Common myeloid progenitor, CD34-positive (primary cell): ENCODE data around the gene SOX14.

Source experiments
- CTCF ChIA-PET: fragments of 350-600 bp; sonication (Branson Sonifier 250); formaldehyde crosslinking; loops from one replicate; lab custom pipeline; 2021; ENCODE audit warnings: antibody characterized with exemption; lab: Charles Lee
- POLR2A ChIA-PET: fragments of 350-600 bp; sonication (Branson Sonifier 250); formaldehyde crosslinking; loops from one replicate; lab custom pipeline; 2021; ENCODE audit warnings: antibody characterized with exemption; lab: Charles Lee
- DNase-seq, 3 donors: peaks; one replicate each; pipeline versions ENCODE4 v3.0.0 to v3.0.0-alpha.2; 2013
- H3K27ac ChIP-seq, 2 experiments: 1 replicate in 1 of 2; 2 replicates in 1 of 2; pipeline ENCODE4 v1.7.0; 2013; ENCODE audit warnings: inconsistent platforms in 2 of 2, low read length in 2 of 2, mild to moderate bottlenecking in 2 of 2, low read depth in 1 of 2, moderate library complexity in 1 of 2; ENCODE audit not compliant: severe bottlenecking in 2 of 2, insufficient read depth in 1 of 2, poor library complexity in 1 of 2
- H3K27me3 ChIP-seq, 5 experiments: replicated peaks in 2 of 5; 1 replicate in 3 of 5; 2 replicates in 2 of 5; pipeline versions ENCODE4 v1.6.1 to v1.7.0; 2013; ENCODE audit warnings: low read length in 4 of 5, mild to moderate bottlenecking in 2 of 5, moderate library complexity in 2 of 5, inconsistent platforms in 1 of 5; ENCODE audit not compliant: insufficient read depth in 5 of 5, control insufficient read depth in 4 of 5
- H3K36me3 ChIP-seq, 4 experiments: 1 replicate in 2 of 4; 2 replicates in 2 of 4; pipeline versions ENCODE4 v1.6.1 to v1.7.0; 2013; ENCODE audit warnings: low read length in 3 of 4, control low read depth in 1 of 4, mild to moderate bottlenecking in 1 of 4; ENCODE audit not compliant: control insufficient read depth in 4 of 4, insufficient read depth in 4 of 4
- H3K4me1 ChIP-seq, 4 experiments: 1 replicate in 3 of 4; 2 replicates in 1 of 4; pipeline versions ENCODE4 v1.6.1 to v1.7.1; 2013; ENCODE audit warnings: low read length in 3 of 4, mild to moderate bottlenecking in 3 of 4, control low read depth in 1 of 4, inconsistent platforms in 1 of 4, moderate library complexity in 1 of 4; ENCODE audit not compliant: control insufficient read depth in 4 of 4, insufficient read depth in 4 of 4; ENCODE audit errors: control extremely low read depth in 1 of 4
- H3K4me3 ChIP-seq, 7 experiments: 1 replicate in 4 of 7; 2 replicates in 3 of 7; pipeline versions ENCODE4 v1.5.1 to v1.7.0; 2013; ENCODE audit warnings: mild to moderate bottlenecking in 7 of 7, low read length in 6 of 7, moderate library complexity in 6 of 7, inconsistent platforms in 2 of 7, low read depth in 2 of 7, control low read depth in 1 of 7; ENCODE audit not compliant: insufficient read depth in 4 of 7, control insufficient read depth in 1 of 7; ENCODE audit errors: extremely low read depth in 1 of 7
- H3K9me3 ChIP-seq, 5 experiments: 1 replicate in 4 of 5; 2 replicates in 1 of 5; pipeline versions ENCODE4 v1.6.1 to v1.7.1; 2013; ENCODE audit warnings: low read length in 4 of 5, mild to moderate bottlenecking in 2 of 5, inconsistent platforms in 1 of 5, low read depth in 1 of 5, moderate library complexity in 1 of 5; ENCODE audit not compliant: control insufficient read depth in 4 of 5, insufficient read depth in 2 of 5; ENCODE audit errors: control extremely low read depth in 1 of 5
- WGBS: methylation state at CpG from one replicate; pipeline ENCODE4 v1.1.5; 2013; ENCODE audit not compliant: insufficient coverage; 5-methylcytosine and 5-hydroxymethylcytosine counted together

SOX14 gene

DNA sequence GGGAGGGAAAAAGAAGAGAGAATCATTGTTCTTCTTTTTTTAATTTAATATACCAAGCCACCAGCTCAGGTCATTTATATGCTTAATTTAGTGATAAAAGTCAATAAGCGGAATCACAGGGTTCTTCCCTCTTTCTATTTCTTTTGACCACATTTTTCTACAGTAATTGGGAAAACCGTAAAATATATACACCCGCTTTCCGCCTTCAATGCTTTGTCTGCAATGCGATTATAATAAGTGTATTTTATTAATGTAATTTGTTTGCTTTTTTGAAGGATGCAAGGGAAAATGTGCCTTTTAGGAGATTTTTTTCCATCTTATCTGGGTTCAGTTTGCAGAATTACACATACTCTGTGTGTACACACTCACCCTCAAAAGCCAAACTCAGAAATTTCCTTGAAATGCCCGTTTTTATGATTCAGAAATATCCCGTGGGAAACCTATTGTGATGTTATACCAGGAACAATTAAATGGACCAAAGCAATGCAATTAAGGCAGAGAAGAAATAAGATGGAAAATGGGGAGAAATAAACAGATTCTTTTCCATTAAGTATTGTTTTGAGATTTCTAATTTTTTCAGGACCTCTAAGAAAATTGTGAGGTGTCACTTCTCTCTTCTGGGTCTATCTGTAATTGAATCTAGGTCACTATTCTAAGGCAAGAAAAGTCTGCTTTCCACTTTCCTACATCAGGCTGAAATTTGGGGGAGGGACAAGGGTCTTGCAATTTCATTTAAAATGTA, 8.3 kb downstream of the SOX14 start:
- ChIA-PET POLR2A (no interaction called here), CTCF (no interaction called here)
- peak overlapping the region in 2 of 7 experiments; percentile 43 to 53 for H3K4me3 ChIP-seq
- no peaks in the 10 kb centered on the region for H3K36me3 ChIP-seq
- 8% methylated on average over 2 of the region's 7 CpGs for WGBS
- peaks cover 22 to 98% (median 70%) of the 10 kb centered on the region in 5 experiments for H3K27me3 ChIP-seq
- no peak for DNase-seq
- no peaks in the 10 kb centered on the region for H3K9me3 ChIP-seq
- H3K27ac ChIP-seq, result no peak overlapping the region
- H3K4me1 ChIP-seq, result peaks cover 0 to 40% (median 26%) of the 10 kb centered on the region in 4 experiments

DNA sequence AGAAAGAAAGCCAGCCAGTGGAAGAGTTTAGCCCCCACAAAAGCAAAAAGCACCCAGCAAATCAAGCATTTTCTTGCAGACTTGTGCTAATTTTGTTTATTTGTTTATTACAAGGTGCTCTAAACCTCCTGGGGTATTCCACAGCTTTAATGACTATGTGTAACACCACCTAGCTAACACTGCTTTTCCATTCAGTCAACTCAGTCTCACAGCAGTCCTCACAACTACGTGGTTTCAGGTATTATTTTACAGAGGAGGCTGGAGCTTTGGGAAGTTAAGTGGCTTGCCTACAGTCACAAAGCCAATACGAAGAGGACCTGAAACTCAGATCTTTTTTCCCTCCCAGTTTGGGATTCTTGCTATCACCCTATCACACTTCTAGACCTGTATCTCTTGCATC, 14.8 kb downstream of the SOX14 start:
- no peak overlapping the region for H3K4me3 ChIP-seq
- no peaks in the 10 kb centered on the region for H3K9me3 ChIP-seq
- H3K27me3 ChIP-seq, result peaks cover 8 to 62% (median 25%) of the 10 kb centered on the region in 5 experiments
- H3K4me1 ChIP-seq, result no peaks in the 10 kb centered on the region
- POLR2A ChIA-PET, result no interaction called here
- H3K27ac ChIP-seq, result no peak overlapping the region
- no peaks in the 10 kb centered on the region for H3K36me3 ChIP-seq
- no peak for DNase-seq
- CTCF ChIA-PET, result no interaction called here
- 18% methylated on average over 2 of the region's 2 CpGs for WGBS

DNA sequence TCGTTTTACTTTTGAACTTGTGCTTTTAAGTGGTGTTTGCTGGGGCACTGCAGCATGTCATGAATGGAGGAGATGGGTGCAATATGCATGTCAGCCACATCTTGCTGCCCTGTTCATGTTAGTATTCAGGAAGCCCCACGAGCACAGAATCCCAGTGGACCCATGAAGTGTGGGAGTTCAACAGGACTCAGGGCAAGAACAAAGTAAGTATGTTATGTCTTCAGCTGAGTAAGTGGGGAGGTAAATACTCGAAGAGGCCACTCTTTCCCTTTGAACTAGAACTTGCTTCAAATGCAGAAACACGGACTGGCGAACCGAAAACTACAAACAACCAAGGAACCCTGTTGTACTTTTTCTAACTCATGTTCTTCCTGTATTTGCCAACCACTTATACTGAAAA, 23.4 kb downstream of the SOX14 start:
- peaks cover 0 to 30% (median 6%) of the 10 kb centered on the region in 5 experiments for H3K27me3 ChIP-seq
- H3K9me3 ChIP-seq, result peaks cover 0 to under 1% (median 0%) of the 10 kb centered on the region in 5 experiments
- no peak overlapping the region for H3K4me3 ChIP-seq
- no peaks in the 10 kb centered on the region for H3K4me1 ChIP-seq
- CTCF ChIA-PET, result no interaction called here
- no peak overlapping the region for H3K27ac ChIP-seq
- 100% methylated on average over 1 of the region's 6 CpGs for WGBS
- DNase-seq, result no peak
- H3K36me3 ChIP-seq, result no peaks in the 10 kb centered on the region
- POLR2A ChIA-PET, result no interaction called here

DNA sequence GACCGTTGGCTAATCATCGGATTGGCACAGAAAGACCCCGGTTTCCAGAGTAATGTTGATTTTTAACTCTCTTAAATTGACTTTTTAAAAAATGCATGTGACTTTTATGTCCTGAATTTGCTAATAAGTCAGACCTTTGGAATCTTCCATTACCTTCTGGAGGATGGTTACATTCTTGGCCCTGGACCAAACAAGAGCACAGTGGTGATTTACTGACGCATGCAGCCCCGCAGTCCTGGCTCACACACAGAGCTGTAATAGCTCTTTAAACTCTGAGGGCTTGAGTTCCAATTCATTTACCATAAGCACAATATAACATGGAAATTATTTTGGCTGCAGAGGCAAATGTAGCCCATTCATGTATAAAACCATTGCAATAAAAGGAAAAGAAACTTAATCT, 25.1 kb downstream of the SOX14 start:
- 93% methylated on average over 3 of the region's 5 CpGs for WGBS
- CTCF ChIA-PET, result no interaction called here
- Histone ChIP-seq H3K27ac (no peak overlapping the region), H3K4me1 (no peaks in the 10 kb centered on the region), H3K4me3 (no peak overlapping the region), H3K9me3 (peaks cover 0 to 3% (median 0%) of the 10 kb centered on the region in 5 experiments), H3K36me3 (no peaks in the 10 kb centered on the region), H3K27me3 (peaks cover 0 to 29% (median 6%) of the 10 kb centered on the region in 5 experiments)
- POLR2A ChIA-PET, result no interaction called here
- no peak for DNase-seq

DNA sequence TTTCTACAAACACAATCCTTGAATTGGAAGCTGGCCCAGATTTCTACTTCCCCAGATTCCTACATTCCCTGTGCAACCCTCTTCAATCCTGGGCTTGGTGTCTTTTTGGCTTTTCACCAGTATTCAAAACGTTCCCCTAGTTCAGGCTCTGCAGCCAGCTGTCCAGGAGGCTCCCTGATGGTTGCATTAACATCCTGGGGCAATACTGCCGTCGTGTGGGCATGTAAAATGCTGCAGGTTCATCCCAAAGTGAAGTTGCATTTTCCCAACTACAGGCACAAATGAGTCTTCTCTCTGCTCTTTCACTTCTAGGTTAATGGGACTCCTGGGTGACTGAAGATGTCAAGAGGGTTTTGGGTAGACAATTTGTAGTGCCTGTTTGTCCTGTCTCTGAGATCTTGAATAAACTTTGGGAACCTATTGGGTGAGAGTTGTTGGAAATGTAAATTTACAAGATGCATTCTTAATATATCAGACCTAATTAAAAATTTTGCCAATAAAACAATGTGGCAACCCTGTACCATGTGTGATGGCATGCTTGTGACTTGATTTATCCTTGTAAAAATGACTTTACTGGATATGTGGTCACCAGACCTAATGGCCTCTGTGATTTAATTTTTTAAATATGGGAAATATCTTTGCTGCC, 28.6 kb downstream of the SOX14 start:
- Histone ChIP-seq H3K4me3 (no peak overlapping the region), H3K9me3 (peaks cover 0 to 3% (median 0%) of the 10 kb centered on the region in 5 experiments), H3K4me1 (no peaks in the 10 kb centered on the region), H3K36me3 (no peaks in the 10 kb centered on the region), H3K27ac (no peak overlapping the region), H3K27me3 (peaks cover 0 to 14% (median 2%) of the 10 kb centered on the region in 5 experiments)
- 11% methylated on average over 3 of the region's 3 CpGs for WGBS
- ChIA-PET POLR2A (no interaction called here), CTCF (no interaction called here)
- DNase-seq, result peak; percentile 12 to 61 (median 24)

DNA sequence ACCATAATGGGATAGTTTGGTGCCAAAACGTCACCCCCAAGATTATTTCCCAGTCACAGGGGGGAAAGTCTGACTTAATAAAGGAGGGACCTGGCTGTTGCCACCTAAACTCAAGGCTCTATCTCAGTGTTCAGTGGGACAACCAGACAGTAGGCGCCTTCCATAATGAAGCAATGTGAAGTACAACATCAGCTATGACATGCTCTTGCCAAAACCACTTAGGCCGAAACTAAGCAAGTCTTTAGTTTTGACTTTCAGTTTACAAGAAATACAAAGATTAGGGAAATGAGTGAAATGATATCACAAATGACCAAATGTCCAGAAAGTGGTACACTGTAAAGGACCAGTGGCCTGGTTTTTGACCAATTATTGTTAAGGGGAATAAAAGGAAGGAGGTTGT, 32.9 kb downstream of the SOX14 start:
- Histone ChIP-seq H3K27ac (no peak overlapping the region), H3K4me1 (no peaks in the 10 kb centered on the region), H3K36me3 (no peaks in the 10 kb centered on the region), H3K4me3 (no peak overlapping the region), H3K9me3 (peaks cover 0 to 3% (median 0%) of the 10 kb centered on the region in 5 experiments), H3K27me3 (peaks cover 0 to 9% (median 2%) of the 10 kb centered on the region in 5 experiments)
- ChIA-PET CTCF (interaction anchor here (1.1 kb wide), 1 partner anchor 13 kb away, joined by 3 read pairs; no protein-coding TSS in a partner anchor), POLR2A (no interaction called here)
- no peak for DNase-seq
- WGBS, result 100% methylated on average over 3 of the region's 3 CpGs

DNA sequence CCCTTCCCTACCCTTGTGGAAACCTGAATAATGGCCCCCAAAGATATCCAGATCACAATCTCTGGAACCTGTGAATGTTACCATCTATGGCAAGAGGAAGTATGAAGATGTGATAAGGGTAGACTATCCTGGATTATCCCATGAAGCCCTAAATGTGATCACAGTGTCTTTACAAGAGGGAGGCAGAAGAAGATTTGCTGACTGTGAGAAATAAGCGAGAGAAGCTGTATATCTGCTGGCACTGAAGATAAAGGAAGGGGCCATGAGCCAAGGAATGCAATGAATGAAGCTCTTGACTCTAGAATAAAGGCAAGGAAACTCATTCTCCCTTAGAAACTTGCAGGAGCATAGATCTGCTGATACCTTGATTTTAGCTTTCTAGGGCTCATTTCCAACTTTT, 39.1 kb downstream of the SOX14 start:
- CTCF ChIA-PET, result no interaction called here
- no peaks in the 10 kb centered on the region for H3K4me1 ChIP-seq
- WGBS, result 100% methylated on average over 1 of the region's 1 CpG
- no peak overlapping the region for H3K4me3 ChIP-seq
- DNase-seq, result no peak
- no peak overlapping the region for H3K27ac ChIP-seq
- no peaks in the 10 kb centered on the region for H3K36me3 ChIP-seq
- peaks cover 0 to 11% (median 3%) of the 10 kb centered on the region in 5 experiments for H3K27me3 ChIP-seq
- POLR2A ChIA-PET, result no interaction called here
- peaks cover 0 to 1% (median 0%) of the 10 kb centered on the region in 5 experiments for H3K9me3 ChIP-seq
